GM19099 (cell line): ENCODE measurements around the gene ID3.
A peak's percentile ranks its signal among the peaks of the same experiment; 100 is the strongest.

Experiments used
- POLR2A ChIP-seq: IDR thresholded peaks from 3 replicates; pipeline ENCODE4 v1.6.1; 2011; ENCODE audit warnings: low read depth; ENCODE audit not compliant: insufficient read length; ENCODE audit errors: extremely low read depth

ID3 gene

DNA sequence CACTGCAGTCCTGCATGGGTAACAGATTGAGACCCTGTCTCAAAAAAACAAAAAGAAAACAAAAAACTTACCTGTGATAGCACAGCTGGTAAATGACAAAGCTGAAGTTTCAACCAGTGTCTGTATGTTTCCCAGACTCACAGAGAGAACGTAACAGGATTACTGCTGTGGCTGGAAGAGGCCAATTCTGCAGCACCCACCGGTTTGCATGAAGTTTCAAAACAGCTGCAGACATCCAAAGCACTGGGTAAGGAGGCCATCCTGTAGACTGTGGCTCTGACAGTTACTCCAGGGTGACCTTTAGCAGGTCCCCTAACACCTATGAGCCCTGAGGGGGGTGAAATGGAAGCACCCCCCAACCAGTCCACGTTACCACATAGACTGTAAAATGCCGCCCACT, 7.5 kb downstream of the ID3 start:
- no peak for TF ChIP-seq POLR2A

DNA sequence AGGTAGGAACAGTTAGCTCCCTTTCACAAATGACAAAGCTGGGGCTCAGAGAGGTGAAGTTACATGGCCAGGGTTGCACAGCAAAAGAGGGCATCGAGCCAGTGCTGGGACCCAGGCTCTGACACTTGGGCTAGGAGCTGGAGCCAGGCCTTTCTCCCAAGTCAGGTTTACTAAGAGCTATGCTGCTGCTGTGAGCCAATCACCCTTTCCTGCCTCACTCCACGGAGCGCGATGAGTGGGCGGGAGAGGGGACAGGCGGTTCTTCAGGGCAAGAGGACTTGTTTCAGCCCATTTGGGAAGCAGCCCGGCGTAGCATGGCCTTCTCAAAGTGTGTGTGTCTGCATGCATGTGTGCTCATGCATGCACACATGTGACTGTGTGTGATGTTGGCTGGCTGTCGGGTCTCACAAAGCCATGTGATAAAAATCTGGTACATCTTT, 10.6 kb downstream of the ID3 start:
- no peak for TF ChIP-seq POLR2A

GRCh38 chr1:23546897-23547584, 12.3 kb downstream of the ID3 start:
- TF ChIP-seq POLR2A = no peak

DNA sequence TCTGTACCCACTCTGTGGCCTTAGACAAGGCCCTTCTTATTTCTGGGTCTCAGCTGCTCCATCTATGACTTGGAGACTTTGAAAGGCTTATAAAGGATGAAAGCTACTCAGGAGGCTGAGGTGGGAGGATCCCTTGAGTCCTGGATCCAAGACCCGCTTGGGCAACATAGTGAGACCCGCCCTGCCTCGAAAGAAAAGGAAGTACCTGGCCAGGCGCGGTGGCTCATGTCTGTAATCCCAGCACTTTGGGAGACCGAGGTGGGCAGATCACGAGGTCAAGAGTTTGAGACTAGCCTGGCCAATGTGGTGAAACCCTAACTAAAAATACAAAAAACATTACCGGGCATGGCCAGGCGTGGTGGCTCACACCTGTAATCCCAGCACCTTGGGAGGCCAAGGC, 13.4 kb downstream of the ID3 start:
- TF ChIP-seq POLR2A = no peak

DNA sequence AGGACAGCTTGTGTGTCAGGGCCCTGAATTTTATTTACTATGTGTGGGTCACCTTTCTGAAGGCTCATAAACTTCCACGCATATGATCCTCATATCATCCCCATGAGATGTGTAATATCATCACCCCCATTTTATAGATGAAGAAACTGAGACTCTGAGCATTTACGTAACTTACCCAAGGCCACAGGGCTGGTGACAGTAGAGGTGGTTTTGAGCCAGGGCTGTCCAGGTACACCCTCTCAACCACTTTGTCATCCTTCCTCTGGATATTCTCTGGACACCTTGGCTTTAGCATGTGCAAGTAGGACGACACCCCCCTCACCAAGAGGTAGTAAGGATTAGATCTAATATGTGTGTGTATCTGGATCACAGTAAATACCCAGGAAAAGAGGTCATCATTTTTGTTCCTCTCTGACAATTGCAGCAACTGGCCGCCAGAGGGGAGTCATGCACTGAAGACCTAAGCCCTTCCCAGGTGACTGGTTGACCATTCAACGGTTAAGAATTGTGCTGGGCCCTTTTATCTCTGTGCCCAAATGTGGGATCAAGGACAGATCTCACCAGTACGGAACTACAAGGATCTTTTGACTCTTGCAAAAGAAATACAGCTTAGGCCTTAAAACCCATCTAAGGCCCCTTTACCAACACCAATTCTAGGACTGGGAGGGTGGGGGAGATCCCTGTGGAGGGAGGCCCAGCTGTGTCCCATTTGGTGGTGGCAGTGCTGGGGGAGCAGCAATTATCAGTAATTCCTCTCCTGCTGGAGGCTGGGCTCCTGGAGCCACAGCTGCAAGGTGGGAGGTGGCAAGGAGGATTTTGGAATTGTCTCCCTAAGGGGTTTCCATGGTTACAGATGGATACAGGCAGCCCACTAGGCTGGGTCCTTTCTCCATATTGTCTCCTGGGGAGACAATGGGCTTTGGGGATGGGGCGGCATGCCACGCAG, 14.6 kb downstream of the ID3 start:
- no peak for TF ChIP-seq POLR2A

DNA sequence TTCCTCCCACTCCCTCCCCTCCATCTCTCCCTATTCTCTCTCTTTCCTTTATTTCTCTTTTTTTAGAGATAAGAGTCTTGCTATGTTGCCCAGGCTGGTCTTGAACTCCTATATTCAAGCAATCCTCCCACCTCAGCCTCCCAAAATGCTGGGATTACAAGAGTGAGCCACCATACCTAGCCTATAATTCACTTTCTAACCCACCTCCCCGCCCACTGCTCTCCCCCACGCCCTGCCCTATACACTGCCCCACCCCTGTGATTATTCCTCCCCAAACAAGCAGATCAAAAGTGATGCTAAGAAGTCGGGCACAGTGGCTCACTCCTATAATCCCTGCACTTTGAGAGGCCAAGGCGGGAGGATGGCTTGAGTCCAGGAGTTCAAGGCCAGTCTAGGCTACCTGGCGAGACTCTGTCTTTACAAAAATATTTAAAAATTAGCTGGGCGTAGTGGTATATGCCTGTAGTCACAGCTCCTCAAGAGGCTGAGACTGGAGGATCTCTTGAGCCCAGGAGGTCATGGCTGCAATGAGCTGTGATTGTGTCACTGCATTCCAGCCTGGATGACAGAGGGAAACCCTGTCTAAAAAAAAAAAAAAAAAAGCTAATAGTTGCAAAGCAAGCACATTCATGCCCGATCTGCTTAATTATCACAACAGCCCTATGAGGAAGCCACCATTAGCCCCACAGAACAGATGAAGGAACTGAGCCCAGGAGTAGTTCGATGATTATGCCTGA, 15.4 kb downstream of the ID3 start:
- TF ChIP-seq POLR2A = no peak

DNA sequence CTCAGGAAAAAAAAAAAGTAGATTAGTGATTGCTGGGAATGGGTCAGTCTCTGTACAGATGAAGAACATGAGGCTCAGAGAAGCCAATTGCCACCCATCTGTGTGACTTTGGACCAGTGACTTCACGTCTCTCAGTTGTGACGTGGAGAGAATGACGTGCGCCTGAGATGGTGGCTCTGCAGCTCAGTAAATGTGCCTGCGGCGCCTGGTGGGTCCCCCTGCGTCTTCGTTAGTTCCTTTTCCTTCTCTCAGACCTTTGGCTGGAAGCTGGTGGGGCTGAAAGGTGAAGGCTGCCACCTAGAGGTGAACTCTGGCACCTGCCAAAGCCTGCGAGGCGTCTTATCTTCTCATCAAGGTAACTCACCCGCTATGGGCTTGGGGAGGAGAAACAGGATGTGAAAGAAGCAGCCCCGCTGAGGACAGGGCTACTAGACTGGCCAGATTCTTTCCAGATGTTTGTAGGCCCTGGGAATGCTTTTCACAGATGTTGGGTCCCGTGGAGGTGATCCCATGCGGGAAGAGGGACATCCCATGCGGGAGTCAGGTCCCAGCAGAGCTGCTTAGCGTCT, 19.5 kb downstream of the ID3 start:
- no peak for TF ChIP-seq POLR2A

DNA sequence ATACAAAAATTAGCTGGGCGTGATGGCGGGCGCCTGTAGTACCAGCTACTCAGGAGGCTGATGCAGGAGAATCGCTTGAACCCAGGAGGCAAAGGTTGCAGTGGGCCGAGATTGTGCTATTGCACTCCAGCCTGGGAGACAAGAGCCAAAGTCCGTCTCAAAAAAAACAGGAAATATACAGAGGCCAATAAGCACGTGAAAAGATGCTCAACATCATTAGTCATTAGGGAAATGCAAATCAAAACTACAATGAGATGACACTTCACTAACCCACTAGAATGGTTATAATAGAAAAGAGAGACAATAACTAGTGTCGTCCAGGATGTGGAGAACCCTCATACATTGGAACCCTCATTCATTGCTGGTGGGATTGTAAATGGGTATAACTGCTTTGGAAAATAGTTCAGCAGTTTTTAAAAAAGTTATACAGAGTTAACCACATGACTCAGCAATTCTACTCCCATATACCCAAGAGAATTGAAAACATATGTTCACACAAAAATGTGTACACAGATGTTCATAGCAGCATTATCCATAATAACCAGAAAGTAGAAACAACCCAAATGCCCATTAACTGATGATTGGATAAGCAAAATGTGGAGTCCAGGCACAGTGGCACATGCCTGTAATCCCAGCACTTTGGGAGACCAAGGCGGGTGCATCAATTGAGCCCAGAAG, 21.9 kb downstream of the ID3 start:
- TF ChIP-seq POLR2A = no peak

- TF ChIP-seq POLR2A = no peak
Measured at GRCh38 chr1:23533246-23534023, 25.9 kb downstream of the ID3 start.

GRCh38 chr1:23531562-23532094, 27.7 kb downstream of the ID3 start:
- TF ChIP-seq POLR2A = no peak

GRCh38 chr1:23530747-23531561, 28.3 kb downstream of the ID3 start, which contains the start of gene E2F2:
Gene E2F2 (minus strand): TSS chr1:23531233. CDS start chr1:23530793, 440 bp downstream.
- TF ChIP-seq POLR2A = peak; percentile 44

DNA sequence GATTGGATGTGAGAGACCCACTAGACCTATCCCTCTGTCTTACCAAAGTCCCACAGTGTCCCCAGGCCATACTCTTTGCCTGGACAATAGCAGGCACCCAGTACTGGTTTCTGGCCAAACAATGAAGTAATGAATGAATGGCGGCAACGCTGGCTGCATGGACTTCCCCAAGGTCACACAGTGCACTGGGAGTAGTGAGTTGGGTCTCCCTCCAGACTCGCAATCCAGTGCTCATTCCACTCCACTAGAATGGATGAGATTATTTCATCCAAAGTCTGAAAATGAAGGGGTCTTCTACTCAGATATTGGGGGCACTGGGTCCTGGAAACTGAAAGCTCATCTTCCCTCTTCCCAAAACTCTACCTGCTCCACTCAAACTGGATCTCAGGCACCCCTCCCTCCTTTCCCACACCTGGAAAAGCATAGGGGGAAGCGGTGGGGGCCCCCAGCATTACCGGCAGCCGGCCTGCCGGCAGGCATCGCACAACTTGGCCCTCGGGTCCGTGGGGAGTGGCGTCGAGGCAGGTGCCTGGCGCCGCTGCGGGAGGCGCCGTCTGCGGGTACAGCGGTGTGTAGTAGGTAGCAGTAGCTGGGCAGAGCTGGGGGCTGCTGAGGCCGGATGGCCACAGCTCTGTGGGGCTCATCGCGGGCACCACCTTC, 29.1 kb downstream of the ID3 start:
- TF ChIP-seq POLR2A = no peak
